IPS DF 6.9 (cell line): ENCODE results near the gene NOP58.

Experiments used
- DNase-seq: peaks from one replicate; pipeline ENCODE4 v3.0.0-alpha.2; 2013; ENCODE audit warnings: low read depth, low spot score
- H3K27ac ChIP-seq: one replicate; pipeline ENCODE4 v1.5.1; 2013; ENCODE audit warnings: low read length, control low read depth
- H3K27me3 ChIP-seq: 2 replicates; pipeline ENCODE4 v1.6.1; 2013; ENCODE audit warnings: mild to moderate bottlenecking, low read length; ENCODE audit not compliant: control insufficient read depth, insufficient read depth
- H3K36me3 ChIP-seq: 2 replicates; pipeline ENCODE4 v1.6.1; 2013; ENCODE audit warnings: low read length; ENCODE audit not compliant: control insufficient read depth, insufficient read depth
- H3K4me1 ChIP-seq: 2 replicates; pipeline ENCODE4 v1.6.1; 2013; ENCODE audit warnings: low read length; ENCODE audit not compliant: control insufficient read depth, insufficient read depth
- H3K4me3 ChIP-seq: 2 replicates; pipeline ENCODE4 v1.5.1; 2013; ENCODE audit warnings: mild to moderate bottlenecking, low read length
- H3K9me3 ChIP-seq: 2 replicates; pipeline ENCODE4 v1.6.1; 2013; ENCODE audit warnings: low read length, inconsistent platforms; ENCODE audit not compliant: control insufficient read depth, insufficient read depth
- WGBS: extraction: QIAGEN DNeasy Blood & Tissue Kit; methylation state at CpG from one replicate; pipeline ENCODE4 v1.1.7; 2013; ENCODE audit warnings: mixed read lengths, missing lambda C conversion rate; ENCODE audit not compliant: insufficient read length, insufficient coverage; 5-methylcytosine and 5-hydroxymethylcytosine counted together

NOP58 gene

DNA sequence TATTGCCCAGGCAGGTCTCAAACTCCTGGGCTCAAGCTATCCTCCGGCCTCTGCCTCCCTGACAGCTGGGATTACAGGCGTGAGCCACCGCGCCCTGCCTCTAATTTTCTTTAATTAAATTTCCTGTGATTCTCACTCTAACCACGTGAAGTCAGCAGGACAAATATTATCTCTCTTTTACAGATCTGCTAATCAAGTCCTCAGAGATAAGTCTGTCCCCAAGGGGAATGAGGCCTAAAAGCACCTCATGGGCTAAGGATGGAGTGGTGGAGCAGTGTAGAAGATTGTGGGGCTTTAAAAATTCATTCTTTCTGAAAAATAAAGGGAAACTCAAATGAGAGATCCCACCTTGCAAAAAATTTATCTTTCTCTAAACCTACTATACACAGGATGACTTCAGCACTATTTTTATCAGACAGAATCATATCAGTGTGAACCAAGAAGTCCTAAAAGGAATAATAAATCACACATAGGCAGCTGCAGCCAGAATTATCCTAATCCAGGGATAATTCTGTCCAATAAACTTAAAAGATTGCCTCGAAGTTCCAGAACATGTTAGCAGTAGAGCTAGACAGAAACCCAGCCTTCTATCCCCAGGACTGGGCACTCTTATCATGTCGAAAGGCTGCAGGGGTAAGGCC lies 72.3 kb downstream of the NOP58 start:
- Histone ChIP-seq H3K4me1 (no peaks in the 10 kb centered on the region), H3K36me3 (no peaks in the 10 kb centered on the region), H3K4me3 (no peak overlapping the region), H3K27ac (no peak overlapping the region), H3K27me3 (no peaks in the 10 kb centered on the region), H3K9me3 (no peaks in the 10 kb centered on the region)
- WGBS: no CpG with 5 or more reads among the region's 7 CpGs
- no peak for DNase-seq

GRCh38 chr2:202339071-202339870 lies 73.7 kb downstream of the NOP58 start:
- Histone ChIP-seq H3K27me3 (no peaks in the 10 kb centered on the region), H3K4me1 (no peaks in the 10 kb centered on the region), H3K27ac (no peak overlapping the region), H3K36me3 (no peaks in the 10 kb centered on the region), H3K9me3 (no peaks in the 10 kb centered on the region), H3K4me3 (no peak overlapping the region)
- DNase-seq: no peak
- no CpG with 5 or more reads among the region's 3 CpGs for WGBS

- Histone ChIP-seq H3K36me3 (no peaks in the 10 kb centered on the region), H3K4me1 (no peaks in the 10 kb centered on the region), H3K4me3 (no peak overlapping the region), H3K9me3 (no peaks in the 10 kb centered on the region), H3K27ac (no peak overlapping the region), H3K27me3 (no peaks in the 10 kb centered on the region)
- no CpG with 5 or more reads among the region's 1 CpG for WGBS
- no peak for DNase-seq
Observed at GRCh38 chr2:202344178-202344577, 78.6 kb downstream of the NOP58 start.

DNA sequence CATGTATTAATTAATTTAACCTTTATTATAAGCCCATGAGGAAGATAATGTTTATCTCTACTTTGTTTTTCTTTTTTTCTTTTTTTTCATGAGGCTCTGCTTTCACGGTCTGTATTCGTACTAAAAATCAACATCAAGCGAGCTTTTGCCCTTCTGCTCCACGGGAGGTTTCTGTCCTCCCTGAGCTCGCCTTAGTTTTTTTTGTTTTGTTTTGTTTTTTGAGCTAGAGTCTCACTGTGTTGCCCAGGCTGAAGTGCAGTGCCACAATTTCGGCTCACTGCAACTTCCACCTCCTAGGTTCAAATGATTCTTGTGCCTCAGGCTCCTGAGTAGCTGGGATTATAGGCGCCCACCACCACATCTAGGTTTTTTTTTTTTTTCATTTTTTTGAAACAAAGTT lies 80.6 kb downstream of the NOP58 start:
- no CpG with 5 or more reads among the region's 7 CpGs for WGBS
- Histone ChIP-seq H3K27me3 (no peaks in the 10 kb centered on the region), H3K4me1 (no peaks in the 10 kb centered on the region), H3K9me3 (no peaks in the 10 kb centered on the region), H3K36me3 (no peaks in the 10 kb centered on the region), H3K4me3 (no peak overlapping the region), H3K27ac (no peak overlapping the region)
- DNase-seq: no peak
